ENCODE measurements around the gene MSS51.
"Not testable (repeated sequence)": the region's sequence is repeated elsewhere in the genome, so short reads cannot be mapped to it uniquely, and the experiment has no call there.

Gene MSS51

DNA sequence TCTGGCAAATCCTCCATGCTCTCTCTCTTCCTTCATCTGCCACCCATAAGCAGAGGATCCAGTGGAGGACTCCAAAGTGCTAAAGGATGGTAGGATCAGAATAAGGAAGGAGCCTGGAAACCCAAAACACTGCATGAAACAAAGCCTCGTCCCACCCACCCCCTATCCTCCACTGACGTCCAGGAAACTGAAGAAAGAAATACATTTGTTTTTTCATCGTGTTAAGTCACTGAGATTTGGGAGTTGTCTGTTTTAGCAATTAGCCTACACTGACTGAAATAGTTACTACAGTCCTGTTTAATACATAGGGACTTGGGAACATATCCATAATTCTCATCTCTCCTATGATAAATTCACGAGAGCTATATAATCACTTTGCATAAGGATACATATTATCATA, 34.3 kb downstream of the MSS51 start:
- no peak for DNase-seq
- in situ Hi-C loops (cut with HindIII; ENCODE audit: low pct_ligation_motif_present, low sequenced_read_pairs): no loop called here
- TF ChIP-seq, protein P1, sequence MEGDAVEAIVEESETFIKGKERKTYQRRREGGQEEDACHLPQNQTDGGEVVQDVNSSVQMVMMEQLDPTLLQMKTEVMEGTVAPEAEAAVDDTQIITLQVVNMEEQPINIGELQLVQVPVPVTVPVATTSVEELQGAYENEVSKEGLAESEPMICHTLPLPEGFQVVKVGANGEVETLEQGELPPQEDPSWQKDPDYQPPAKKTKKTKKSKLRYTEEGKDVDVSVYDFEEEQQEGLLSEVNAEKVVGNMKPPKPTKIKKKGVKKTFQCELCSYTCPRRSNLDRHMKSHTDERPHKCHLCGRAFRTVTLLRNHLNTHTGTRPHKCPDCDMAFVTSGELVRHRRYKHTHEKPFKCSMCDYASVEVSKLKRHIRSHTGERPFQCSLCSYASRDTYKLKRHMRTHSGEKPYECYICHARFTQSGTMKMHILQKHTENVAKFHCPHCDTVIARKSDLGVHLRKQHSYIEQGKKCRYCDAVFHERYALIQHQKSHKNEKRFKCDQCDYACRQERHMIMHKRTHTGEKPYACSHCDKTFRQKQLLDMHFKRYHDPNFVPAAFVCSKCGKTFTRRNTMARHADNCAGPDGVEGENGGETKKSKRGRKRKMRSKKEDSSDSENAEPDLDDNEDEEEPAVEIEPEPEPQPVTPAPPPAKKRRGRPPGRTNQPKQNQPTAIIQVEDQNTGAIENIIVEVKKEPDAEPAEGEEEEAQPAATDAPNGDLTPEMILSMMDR (IDR thresholded peaks at IDR 0.05; ENCODE audit: low read depth, low read length, missing control alignments): no peak
- Histone ChIP-seq H3K4me3 (ENCODE audit: low read depth, low read length) (no peak overlapping the region), H3K27me3 (replicated peaks) (no peaks in the 10 kb centered on the region), H3K27ac (no peak overlapping the region), H3K36me3 (replicated peaks) (peaks cover 43% of the 10 kb centered on the region)

DNA sequence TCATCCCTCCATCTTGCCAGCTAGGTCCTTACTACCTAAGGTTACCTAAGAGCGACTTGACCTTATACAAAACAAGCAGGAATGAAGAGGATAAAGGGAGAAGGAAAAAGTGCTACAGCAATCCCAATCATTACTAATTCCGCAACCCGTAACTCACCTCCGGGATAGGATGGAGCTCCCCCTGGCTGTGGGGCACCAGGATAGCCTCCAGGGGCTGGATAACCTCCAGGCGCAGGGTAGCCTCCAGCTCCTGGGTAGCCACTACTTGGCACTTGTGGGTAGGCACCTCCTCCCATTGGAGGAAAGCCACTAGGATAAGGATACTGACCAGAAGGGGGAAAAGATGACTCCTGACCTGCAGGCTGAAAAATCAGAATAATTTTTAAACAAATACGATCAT, 35.3 kb downstream of the MSS51 start:
- in situ Hi-C loops (cut with HindIII; ENCODE audit: low pct_ligation_motif_present, low sequenced_read_pairs): no loop called here
- no peak for DNase-seq
- Histone ChIP-seq H3K27me3 (replicated peaks) (no peaks in the 10 kb centered on the region), H3K27ac (no peak overlapping the region), H3K4me3 (ENCODE audit: low read depth, low read length) (no peak overlapping the region), H3K36me3 (replicated peaks) (peaks cover 44% of the 10 kb centered on the region)
- TF ChIP-seq, protein P1 (IDR thresholded peaks at IDR 0.05; ENCODE audit: low read depth, low read length, missing control alignments): peak; percentile 43

DNA sequence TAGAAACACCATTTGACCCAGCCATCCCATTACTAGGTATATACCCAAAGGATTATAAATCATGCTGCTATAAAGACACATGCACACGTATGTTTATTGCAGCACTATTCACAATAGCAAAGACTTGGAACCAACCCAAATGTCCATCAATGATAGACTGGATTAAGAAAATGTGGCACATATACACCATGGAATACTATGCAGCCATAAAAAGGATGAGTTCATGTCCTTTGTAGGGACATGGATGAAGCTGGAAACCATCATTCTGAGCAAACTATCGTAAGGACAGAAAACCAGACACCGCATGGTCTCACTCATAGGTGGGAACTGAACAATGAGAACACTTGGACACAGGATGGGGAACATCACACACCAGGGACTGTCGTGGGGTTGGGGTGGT, 39.0 kb downstream of the MSS51 start:
- H3K27ac ChIP-seq; in situ Hi-C loops (cut with HindIII; ENCODE audit: low pct_ligation_motif_present, low sequenced_read_pairs); DNase-seq; H3K4me3 ChIP-seq (ENCODE audit: low read depth, low read length); H3K27me3 ChIP-seq (replicated peaks): not testable (repeated sequence)
- H3K36me3 ChIP-seq (replicated peaks): peaks cover 42% of the 10 kb centered on the region

DNA sequence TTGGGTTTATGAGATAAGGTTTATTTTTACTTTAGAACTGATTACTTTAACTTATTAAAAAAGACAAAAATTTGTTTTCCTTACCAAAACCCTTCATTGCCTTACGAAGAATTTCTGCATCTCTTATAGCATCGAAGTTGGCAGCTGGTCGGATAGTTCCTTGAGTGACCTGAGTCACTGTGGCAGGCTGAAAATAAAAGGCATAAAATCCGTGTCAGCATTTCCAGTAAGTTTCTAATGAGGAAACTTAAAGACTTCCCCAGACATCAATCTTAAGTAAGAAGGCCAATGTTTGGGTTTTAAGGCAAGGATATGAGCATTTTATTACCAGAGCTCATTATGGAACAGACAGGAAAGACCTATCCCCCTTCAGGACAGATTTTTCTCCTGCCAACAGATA, 45.1 kb downstream of the MSS51 start:
- no peak for DNase-seq
- Histone ChIP-seq H3K27me3 (replicated peaks) (no peaks in the 10 kb centered on the region), H3K4me3 (ENCODE audit: low read depth, low read length) (no peak overlapping the region), H3K36me3 (replicated peaks) (peaks cover 32% of the 10 kb centered on the region), H3K27ac (no peak overlapping the region)
- in situ Hi-C loops (cut with HindIII; ENCODE audit: low pct_ligation_motif_present, low sequenced_read_pairs): no loop called here
- TF ChIP-seq, protein P1 (IDR thresholded peaks at IDR 0.05; ENCODE audit: low read depth, low read length, missing control alignments): no peak

DNA sequence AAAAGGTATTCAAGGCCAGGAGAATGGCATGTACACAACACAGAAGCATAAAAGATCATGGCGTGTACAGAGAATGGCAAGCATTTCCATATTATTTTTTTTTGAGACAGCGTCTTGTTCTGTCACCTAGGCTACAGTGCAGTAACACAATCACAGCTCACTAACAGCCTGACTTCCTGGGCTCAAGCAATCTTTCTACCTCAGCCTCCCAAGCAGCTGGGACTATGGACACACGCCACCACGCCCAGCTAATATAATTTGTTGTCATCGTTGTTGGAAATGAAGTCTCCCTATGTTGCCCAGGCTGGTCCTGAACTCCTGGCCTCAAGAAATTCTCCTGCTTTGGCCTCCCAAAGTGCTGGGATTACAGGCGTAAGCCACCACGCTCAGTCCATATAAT, 46.8 kb downstream of the MSS51 start:
- no peak overlapping the region for H3K4me3 ChIP-seq (ENCODE audit: low read depth, low read length)
- in situ Hi-C loops (cut with HindIII; ENCODE audit: low pct_ligation_motif_present, low sequenced_read_pairs): no loop called here
- no peak for DNase-seq
- TF ChIP-seq, protein P1 (IDR thresholded peaks at IDR 0.05; ENCODE audit: low read depth, low read length, missing control alignments): no peak
- no peaks in the 10 kb centered on the region for H3K27me3 ChIP-seq (replicated peaks)
- H3K36me3 ChIP-seq (replicated peaks): peaks cover 40% of the 10 kb centered on the region
- no peak overlapping the region for H3K27ac ChIP-seq

DNA sequence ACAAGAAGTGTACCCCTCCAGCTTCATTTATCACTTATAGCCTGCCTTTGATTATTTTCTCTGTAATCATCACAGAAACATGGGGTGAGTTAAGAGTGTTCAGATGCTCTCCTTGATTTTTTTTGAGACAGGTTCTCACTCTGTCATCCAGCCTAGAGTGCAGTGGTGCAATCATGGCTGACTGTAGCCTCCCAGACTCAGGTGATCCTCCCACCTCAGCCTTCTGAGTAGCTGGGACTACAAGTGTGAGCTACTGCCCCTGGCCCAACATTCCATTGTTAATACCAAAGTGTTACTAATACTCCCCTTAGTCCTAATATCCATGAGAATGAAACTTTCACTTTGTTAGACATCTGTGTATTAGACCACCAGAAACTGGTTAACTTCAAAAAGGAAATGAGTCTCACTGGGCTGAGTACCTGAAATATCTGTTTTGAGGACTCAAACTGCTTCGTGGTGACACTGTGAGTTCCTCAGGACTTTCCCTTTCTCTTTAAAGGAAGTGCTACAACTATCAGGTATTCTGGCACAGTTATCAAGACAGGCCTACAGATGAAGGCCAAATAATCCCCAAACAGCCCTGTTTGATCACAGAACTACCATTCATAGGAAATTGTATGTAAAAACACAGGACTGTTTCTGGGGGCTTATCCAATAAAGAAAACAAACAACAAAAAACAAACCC, 54.2 kb downstream of the MSS51 start:
- in situ Hi-C loops (cut with HindIII; ENCODE audit: low pct_ligation_motif_present, low sequenced_read_pairs): no loop called here
- DNase-seq: no peak

More for the DNA sequence above, 54.2 kb downstream of the MSS51 start:
- Histone ChIP-seq H3K4me3 (ENCODE audit: low read depth, low read length) (no peak overlapping the region), H3K36me3 (replicated peaks) (peaks cover 31% of the 10 kb centered on the region), H3K27ac (no peak overlapping the region), H3K27me3 (replicated peaks) (no peaks in the 10 kb centered on the region)
- TF ChIP-seq, protein P1 (IDR thresholded peaks at IDR 0.05; ENCODE audit: low read depth, low read length, missing control alignments): no peak

Data from brain microvascular endothelial cell (primary cell).